GM10266 (cell line): ENCODE measurements around the gene LCN6.
"Not testable (repeated sequence)": the region's sequence is repeated elsewhere in the genome, so short reads cannot be mapped to it uniquely, and the experiment has no call there.

Source experiments
- DNase-seq: peaks from one replicate; pipeline ENCODE4 v3.0.0; 2012; ENCODE audit errors: extremely low spot score
- CTCF ChIP-seq: IDR thresholded peaks from 2 replicates; pipeline ENCODE4 v1.5.1; 2012; ENCODE audit warnings: mild to moderate bottlenecking, low read depth; ENCODE audit not compliant: control insufficient read depth, insufficient read depth; ENCODE audit errors: missing control alignments

Gene LCN6

DNA sequence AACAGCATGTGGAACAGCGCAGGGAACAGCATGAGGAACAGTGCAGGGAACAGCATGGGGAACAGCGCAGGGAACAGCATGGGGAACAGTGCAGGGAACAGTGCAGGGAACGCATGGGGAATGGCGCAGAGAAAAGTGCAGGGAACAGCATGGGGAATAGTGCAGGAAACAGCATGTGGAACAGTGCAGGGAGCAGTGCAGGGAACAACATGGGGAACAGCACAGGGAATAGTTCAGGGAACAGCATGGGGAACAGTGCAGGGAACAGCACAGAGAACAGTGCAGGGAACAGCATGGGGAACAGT is 7.8 kb upstream of the LCN6 start:
- no peak for TF ChIP-seq CTCF
- DNase-seq: no peak

DNA sequence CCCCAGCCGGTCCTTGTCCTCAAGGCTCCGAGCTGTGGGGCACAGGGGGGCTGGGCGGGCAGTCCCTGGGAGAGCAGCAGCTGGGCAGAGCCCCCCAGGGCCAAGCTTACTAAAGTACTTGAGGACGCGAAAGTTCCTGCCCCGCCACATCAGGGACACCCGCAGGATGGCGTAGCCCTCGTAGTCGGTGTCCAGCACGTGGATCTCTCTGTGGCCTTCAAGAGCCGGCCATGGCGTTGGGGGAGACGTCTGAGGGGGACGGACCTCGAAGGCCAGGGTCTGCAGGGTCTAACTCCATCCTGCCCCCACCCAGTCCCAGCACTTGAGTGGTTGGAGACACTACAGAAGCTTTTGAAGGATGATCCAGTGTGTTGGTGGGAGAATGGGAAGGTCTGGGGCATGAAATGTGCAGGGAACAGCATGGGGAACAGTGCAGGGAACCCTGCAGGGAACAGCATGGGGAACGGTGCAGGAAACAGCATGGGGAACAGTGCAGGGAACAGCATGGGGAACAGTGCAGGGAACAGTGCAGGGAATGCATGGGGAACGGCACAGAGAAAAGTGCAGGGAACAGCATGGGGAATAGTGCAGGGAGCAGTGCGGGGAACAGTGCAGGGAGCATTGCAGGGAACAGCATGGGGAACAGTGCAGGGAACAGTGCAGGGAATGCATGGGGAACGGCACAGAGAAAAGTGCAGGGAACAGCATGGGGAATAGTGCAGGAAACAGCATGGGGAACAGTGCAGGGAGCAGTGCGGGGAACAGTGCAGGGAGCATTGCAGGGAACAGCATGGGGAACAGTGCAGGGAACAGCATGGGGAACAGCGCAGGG is 7.2 kb upstream of the LCN6 start:
- not testable (repeated sequence) for DNase-seq

DNA sequence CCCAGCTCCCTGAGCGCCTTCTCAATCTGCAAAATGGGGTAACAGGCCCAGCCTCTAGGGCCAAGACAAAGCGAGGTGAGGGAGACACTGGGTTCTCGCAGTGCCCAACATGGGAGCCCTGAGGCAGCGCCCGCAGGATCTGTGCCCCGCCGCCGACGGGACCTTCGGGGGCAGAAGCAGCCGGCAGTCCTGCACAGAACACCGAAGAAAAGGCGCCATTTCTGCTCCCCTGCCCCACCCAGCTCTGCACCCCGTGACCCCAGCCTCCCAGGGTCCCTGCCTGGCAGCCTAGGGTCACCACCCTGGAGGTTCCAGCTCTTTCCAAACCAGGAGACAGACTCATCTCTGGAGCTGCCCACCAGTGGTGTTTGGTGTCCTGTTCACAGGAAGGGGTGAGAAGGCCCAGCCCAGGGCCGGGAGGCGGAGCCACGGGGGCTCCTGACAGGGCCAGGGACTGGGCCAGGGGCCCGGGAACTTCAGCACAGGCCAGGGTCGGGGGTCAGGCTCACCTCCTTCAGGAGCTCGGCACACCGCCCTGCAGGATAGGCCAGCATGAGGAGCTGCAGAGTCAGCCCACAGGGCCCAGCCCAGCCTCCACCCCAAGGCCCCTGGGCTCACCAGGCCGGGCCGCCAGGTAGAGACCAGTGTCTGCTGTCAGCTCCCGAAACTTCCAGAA is 6.4 kb upstream of the LCN6 start:
- DNase-seq: no peak
- no peak for TF ChIP-seq CTCF

DNA sequence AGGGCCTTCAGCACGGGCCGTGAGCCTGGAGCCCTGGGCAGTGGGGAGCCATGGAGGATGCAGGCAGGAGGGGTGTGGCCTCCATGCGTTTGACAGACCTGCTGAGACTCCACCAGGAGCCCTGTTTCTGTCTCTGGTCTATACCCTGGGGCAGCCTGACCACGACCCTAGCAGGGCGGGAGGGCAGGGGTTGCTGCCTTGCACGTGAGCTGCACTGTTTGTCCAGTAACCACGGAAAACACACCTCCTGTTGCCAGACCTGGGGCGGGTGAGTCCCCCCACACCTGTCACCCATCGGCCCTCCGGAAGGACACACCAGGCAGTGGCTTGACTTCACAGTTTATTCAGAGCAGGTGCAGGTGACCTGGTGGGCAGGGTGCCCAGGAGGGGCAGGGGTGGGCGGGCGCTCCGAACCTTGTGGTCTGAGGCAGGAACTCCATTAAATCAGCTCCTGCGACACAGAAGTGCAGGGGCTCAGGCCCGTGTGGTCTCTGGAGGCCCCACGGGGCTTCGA is 5.8 kb upstream of the LCN6 start:
- DNase-seq: no peak
- no peak for TF ChIP-seq CTCF

- no peak for DNase-seq
- no peak for TF ChIP-seq CTCF
Measured at GRCh38 chr9:136753371-136754058, 5.2 kb upstream of the LCN6 start.

DNA sequence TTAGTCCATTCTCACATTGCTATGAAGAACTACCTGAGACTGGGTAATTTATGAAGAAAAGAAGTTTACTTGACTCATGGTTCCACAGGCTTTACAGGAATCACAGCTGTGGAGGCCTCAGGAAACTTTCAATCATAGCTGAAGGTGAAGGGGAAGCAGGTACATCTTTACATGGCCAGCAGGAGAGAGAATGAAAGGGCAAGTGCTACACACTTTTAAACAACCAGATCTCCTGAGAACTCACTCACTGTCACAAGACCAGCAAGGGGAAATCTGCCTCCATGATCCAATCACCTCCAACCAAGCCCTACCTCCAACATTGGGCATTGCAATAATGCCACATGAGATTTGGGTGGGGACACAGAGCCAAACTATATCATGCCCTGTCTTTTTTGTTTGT is 3.5 kb upstream of the LCN6 start:
- TF ChIP-seq CTCF: no peak
- DNase-seq: no peak

DNA sequence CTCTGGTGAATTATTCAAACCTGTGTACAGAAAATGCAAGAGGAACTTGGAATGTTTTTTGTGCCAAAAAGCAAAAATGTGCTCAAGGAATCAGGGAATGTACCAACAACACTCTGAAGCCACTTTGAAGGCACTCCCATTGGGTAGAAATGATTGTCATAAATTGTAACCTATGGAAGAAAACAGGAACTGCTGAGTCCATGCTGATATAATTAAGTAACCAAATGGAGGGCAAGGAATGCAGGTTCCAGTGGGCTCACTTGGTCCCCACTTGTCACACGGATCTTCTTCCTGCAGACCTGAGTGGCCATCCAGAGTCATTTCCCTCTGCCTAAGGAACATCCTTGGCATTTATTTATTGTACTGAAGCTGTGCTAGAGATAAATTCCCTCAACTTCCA is 2.9 kb upstream of the LCN6 start:
- no peak for DNase-seq
- no peak for TF ChIP-seq CTCF
